CD4-positive, alpha-beta T cell treated with Interleukin-15 for 4 hours (primary cell): ENCODE results near the gene LPO.

ENCODE experiments used
- DNase-seq: peaks from one replicate; pipeline ENCODE4 v3.0.0-alpha.2; 2020; ENCODE audit warnings: low spot score

LPO gene

DNA sequence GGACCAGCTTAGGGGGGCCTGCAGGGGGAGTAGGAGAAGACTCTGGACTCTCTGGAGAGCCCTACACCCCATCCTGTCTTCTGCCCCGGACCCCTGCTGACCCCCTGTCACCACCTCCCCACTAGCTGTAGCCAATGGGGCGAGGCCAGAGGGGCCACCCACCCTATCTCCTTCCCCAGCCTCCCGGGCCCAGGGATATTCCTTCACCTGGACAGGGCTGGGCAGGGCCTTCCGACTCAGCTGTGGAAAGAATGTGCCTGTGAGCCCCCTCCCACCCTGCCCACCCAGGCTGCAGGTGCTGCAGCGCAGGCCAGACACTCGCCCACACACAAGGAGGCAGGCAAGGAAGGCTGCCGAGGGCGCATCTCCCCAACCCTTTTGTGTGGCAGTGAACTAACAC is 67.2 kb downstream of the LPO start:
- DNase-seq, result no peak

GRCh38 chr17:58306131-58306951 is 68.0 kb downstream of the LPO start:
- DNase-seq, result no peak

DNA sequence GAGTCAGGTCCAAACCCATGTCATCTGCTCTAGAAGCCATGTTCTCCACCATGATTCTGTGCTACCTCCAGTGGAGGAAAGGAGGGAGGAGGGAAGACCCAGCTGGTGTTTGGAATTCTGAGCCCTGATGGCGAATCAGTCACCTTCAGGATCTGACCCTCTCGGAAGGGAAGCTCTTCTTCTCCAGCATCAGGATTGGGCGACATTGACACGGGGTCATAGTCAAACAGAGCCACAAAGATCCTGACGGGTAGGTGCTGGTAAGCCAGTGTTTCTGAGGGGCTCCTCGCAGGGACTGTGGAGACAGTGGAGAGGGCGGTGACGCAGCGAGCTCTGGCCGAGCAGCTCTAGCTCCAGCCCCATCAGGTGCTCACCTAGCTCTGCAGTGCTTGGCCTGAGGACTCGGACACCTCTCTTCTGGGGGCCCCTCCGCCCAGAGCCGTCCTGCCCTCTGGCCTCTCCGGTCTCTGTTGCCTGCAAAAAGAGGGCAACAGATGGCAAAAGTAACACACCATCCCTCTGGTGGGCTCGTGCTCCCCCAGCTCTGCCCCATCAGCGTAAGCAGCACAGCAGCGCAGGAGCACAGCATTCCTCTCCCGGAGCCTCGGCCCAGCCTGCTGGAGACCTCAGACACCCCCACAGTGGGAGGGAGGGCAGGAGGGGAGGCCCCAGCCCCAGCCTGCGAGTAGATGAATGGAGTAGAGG is 69.2 kb downstream of the LPO start:
- no peak for DNase-seq

- DNase-seq, result no peak
Observed at GRCh38 chr17:58308173-58308984, 70.0 kb downstream of the LPO start.

DNA sequence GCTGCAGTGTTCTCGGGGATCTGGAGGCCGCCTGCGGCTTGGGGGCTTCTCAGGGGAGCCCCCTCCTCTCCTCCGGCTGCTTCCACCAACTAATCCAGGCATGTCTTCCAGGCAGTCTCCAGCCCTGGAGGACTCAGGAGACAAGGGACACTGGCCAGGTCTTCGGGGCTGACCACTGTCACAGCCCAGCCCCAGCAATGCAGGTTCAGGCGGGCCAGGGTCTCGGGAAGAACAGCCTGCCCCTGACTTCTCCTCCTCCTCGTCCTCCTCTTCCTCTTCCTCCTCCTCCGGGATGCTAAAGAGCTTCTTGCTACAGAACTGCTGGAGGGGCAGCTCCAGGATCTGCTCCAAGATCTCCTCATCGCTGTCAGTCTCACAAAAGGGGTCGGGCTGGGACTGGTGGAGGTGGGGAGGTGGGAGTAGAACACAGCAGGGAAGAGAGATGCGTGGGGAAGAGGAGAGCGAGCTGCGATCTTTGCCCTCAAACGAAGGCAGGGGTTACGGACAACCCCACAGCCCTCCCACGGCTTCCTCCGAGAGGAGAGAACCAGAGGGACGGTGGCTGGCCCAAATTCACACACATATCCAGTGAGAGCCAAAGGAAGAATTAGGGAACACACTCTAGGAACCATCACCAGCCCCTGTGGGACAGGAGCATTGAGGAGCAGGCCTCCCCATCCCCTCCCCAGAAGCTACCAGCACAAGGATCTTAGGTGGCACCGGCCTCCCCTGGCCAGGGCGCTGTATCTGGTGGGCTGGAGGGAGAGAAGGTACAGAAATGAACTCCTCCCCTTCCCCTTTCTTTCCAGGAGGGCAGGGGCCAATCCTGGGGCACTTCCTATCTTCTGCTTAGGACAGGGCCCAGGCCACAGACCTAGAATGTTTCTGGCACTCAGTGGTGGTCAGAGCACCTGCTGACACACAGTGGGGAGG is 70.9 kb downstream of the LPO start:
- DNase-seq, result no peak

DNA sequence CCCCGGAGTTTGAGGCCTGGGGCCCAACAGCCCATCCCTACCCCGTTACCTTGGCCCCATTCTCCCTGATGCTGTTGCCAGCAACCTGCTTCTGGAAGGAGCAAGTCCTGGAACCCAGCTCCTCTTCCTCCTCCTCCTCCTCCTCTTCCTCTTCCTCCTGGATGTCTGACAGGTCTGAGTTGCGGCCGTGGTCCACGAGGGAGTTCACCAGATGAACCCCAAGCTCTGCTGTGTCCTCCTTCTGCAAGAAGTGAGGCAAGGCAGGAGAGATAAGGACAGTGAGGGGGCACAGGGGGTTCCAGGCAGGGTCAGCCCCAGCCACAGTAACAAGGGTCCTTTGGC is 71.5 kb downstream of the LPO start:
- no peak for DNase-seq

DNA sequence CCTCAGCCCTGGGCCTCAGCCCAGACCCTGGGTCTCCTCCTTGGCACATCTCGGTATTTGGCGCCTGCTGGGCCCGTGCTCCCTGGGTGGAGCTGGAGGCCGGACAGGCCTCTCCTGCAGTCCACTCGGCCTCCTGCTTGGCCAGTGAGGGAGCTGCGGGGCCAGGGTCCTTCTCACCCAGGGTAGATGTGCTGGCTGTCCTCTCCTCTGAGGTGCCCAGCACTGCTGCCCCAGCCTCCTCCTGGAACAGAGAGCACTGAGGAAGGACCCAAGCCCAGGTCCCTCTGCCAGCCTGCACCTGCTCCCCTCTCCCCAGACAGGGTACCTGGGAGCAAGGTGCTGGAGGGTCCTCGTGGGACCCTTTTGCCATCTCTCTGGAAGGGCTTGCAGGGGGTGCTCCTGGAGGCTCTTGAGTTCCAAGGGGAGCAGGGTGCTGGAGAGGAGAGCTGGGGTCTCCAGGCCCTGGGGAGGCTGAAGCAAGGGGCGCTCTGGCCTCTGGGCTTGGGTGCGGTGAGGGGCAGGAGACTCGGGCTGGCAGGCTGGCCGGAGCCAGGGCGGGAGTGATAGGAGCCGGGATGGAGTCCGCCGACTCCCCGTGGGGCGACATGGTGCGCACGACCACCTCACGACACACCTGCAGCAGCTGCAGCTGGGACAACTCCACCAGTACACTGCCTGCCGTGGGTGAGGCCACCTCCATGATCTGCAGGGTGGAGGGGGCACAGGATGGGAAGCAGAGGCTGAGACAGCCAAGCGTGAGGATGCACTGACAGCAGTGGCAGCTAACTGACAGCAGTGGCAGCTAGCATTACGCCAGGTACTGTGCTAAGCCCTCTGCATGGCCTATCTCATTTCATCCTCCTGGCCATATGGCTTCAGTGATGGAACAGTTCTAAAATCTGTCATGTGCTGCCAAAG is 72.4 kb downstream of the LPO start:
- DNase-seq, result no peak

- no peak for DNase-seq
Observed at GRCh38 chr17:58311429-58311894, 73.1 kb downstream of the LPO start.

DNA sequence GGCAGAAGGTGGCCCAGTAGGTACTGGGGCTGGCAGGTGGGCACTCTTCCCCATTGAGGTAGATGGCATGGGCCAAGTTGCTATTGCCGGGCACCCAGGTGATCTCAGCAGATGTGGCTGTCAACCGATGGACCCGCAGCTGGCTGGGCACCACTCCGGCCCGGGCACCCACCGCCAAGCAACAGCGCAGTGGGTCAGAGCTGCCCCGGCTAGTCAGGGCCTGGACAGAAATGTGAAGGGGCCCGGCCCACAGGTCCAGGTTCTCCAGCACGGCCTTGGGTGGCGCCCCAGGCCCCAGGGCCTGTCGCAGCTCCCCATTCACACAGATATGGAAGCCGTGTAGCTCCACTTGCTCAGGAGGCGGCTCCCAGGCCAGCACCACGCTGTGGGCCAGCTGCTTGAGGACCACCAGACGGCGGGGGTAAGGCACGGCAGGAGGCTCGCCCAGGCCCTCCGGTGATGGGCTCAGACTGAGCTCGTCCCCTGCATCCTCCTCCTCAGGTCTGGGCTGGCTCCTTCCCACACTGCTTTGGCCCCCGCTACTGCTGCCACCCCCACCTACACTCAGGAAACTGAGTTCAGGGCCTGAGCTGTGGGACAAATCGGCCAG is 73.7 kb downstream of the LPO start:
- no peak for DNase-seq

DNA sequence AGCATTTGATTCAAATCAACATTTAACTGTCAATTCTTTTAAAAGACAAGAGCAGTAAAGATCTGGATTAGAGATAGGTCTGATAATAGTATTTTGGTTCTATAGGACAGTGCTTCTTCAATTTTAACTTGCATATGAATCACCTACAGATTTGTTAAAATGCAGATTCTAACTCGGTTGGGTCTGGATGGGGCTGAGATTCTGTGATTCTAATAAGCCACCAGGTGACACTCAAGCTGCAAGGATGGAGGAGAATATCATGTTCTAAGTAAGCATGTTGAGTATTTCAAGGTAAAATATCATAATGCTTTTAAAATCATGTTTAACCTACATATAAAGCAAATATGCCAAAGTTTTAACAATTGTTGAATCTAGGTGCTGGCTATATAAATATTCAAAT is 74.4 kb downstream of the LPO start:
- no peak for DNase-seq

DNA sequence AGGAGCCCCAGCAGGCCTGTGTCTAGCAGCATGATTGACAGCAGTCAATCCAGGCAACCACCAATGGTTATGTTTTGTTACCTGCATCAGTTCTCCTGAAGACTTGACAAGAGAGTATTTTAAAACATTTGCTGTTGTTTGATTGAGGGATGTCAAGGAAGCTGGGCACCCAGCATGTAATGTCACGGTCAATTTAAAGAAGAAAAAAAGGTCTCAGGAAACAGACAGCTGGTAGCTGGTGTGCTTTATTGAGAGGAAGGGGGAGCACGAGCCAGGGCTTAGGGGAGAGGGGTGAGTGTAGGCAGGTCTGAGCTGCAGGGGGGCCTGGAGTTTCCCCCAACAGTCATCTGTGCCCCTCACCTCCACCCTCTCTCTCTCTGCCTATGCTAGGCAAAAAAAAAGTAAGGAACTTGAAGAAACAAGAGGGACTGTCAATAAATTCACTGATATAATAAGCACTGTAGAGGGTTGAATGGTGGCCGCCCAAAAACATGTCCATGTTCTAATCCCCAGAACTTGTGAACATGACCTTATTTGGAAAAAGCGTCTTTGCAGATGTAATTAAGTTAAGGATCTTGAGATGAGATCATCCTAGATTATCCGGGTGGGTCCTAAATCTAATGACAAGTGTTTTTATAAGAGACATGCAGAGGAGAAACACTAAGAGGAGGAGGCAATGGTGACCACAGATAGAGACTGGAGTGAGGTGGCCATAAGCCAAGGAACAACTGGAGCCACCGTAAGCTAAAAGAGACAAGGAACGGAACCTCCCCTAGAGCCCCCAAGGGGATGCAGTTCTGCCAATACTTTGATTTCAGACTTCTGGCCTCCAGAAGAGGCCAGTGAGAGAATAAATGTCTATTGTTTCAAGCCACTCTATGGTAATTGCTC is 75.7 kb downstream of the LPO start:
- no peak for DNase-seq

DNA sequence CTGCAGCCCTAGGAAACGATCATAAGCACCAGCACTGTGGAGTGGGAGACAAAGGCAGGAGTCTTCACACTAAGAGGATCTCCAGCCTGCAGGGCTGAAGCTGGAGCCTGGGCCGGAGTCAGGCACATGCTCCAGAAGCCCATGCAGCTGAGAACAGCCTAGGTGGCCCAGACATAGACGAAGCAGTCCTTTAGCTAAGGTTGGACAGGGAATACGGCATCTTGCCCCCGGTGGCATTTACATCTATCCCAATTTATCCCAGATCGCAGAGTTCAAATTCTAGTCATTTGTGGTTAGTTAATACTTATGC is 76.3 kb downstream of the LPO start:
- DNase-seq, result no peak

GRCh38 chr17:58315281-58315711 is 76.9 kb downstream of the LPO start:
- no peak for DNase-seq

- DNase-seq, result no peak
Observed at GRCh38 chr17:58315750-58316149, 77.4 kb downstream of the LPO start.

- DNase-seq, result no peak
Observed at GRCh38 chr17:58316260-58316960, 78.0 kb downstream of the LPO start.

DNA sequence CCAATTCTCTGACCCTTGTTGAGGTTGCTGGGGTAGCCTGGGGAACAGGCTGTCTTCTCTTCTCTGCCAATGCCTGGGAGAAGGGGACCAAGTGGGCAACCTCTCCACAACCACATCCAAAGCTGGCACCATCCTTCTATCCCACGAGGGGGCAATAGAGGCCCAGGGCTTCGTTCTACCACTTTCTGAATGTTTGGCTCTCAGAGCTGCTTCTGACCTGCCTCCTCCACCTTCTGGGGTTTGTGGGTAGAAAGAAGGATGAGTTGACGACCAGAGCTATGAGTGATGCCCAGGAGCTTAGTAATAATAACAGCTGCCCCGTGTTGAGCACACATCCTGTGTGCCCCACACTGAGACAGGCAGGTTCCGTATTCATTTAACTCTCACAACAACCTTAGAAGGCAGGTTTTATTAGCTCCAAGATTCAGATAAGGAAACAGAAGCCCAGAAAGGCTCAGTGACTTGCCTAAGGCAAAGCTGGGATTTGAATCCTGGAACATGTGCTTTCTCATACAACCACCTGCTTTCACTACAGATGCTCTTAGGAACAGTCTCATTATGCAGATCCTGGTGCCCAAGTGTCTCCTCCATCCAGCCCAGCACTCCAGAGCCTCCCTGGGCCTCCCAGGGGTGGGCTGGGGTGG is 79.2 kb downstream of the LPO start:
- peak; percentile 90 for DNase-seq

- DNase-seq, result no peak
Observed at GRCh38 chr17:58318065-58318481, 79.7 kb downstream of the LPO start.
